PC-9 (cell line): Measurements from ENCODE around the gene METTL8. TPM values are rescaled to one million over a fixed set of nuclear protein-coding genes. Genes with fewer than 3 reads are reported as not detected.

Experiments
- BruUV-seq: library from RNA; stranded (reverse); fragments of 400-500 nt; replicated peaks from 2 replicates; lab custom pipeline; 2021; lab: Mats Ljungman, UMichigan
- CTCF ChIA-PET: fragments of 300-600 bp; sonication (Branson Sonifier 250); formaldehyde crosslinking; loops from one replicate; lab custom pipeline; 2022; ENCODE audit warnings: antibody characterized with exemption; lab: Charles Lee
- POLR2A ChIA-PET: fragments of 300-600 bp; sonication (Branson Sonifier 250); formaldehyde crosslinking; loops from one replicate; lab custom pipeline; 2022; ENCODE audit warnings: antibody characterized with exemption; ENCODE audit not compliant: unreplicated experiment; lab: Charles Lee
- DNase-seq, 2 experiments: peaks; one replicate each; pipeline versions ENCODE4 v3.0.0 to v3.0.0-alpha.2; 2015 to 2022; ENCODE audit warnings: mixed read lengths in 1 of 2
- H2AFZ ChIP-seq: fragments of 200-600 bp; sonication (generic); 2 replicates; pipeline ENCODE4 v1.8.1; 2017; ENCODE audit warnings: antibody characterized with exemption
- H3F3A ChIP-seq: fragments of 200-600 bp; sonication (generic); 2 replicates; pipeline ENCODE4 v1.8.1; 2017; ENCODE audit warnings: antibody characterized with exemption, mild to moderate bottlenecking, low read depth; ENCODE audit not compliant: insufficient read depth
- H3K27ac ChIP-seq: fragments of 200-600 bp; sonication (generic); 2 replicates; pipeline ENCODE4 v1.6.1; 2016; ENCODE audit warnings: mixed run types
- H3K27me3 ChIP-seq: fragments of 200-600 bp; sonication (generic); 2 replicates; pipeline ENCODE4 v1.6.1; 2016; ENCODE audit warnings: low read depth, mixed run types; ENCODE audit not compliant: insufficient read depth
- H3K36me3 ChIP-seq: fragments of 200-600 bp; sonication (generic); 2 replicates; pipeline ENCODE4 v1.6.1; 2016; ENCODE audit warnings: low read depth, mixed run types
- H3K4me1 ChIP-seq: fragments of 200-600 bp; sonication (generic); replicated peaks from 2 replicates; pipeline ENCODE4 v1.6.1; 2016; ENCODE audit warnings: mixed run types; ENCODE audit not compliant: insufficient read depth
- H3K4me2 ChIP-seq: fragments of 200-600 bp; sonication (generic); 2 replicates; pipeline ENCODE4 v1.6.1; 2017; ENCODE audit warnings: mixed run types
- H3K4me3 ChIP-seq: fragments of 200-600 bp; sonication (generic); 2 replicates; pipeline ENCODE4 v1.6.1; 2016; ENCODE audit warnings: mixed run types
- H3K79me2 ChIP-seq: fragments of 200-600 bp; sonication (generic); 2 replicates; pipeline ENCODE4 v1.6.1; 2017; ENCODE audit warnings: low read depth, mixed run types
- H3K9me2 ChIP-seq: fragments of 200-600 bp; sonication (generic); 2 replicates; pipeline ENCODE4 v1.8.1; 2017; ENCODE audit warnings: mild to moderate bottlenecking; ENCODE audit not compliant: insufficient read depth
- H3K9me3 ChIP-seq: fragments of 200-600 bp; sonication (generic); 2 replicates; pipeline ENCODE4 v1.8.1; 2016; ENCODE audit warnings: low read depth; ENCODE audit not compliant: insufficient read depth
- H4K20me1 ChIP-seq: fragments of 200-600 bp; sonication (generic); 2 replicates; pipeline ENCODE4 v1.8.1; 2017; ENCODE audit not compliant: insufficient read depth
- EZH2 ChIP-seq: fragments of 200-600 bp; sonication (generic); IDR thresholded peaks from 2 replicates; pipeline ENCODE4 v1.8.0; 2017; ENCODE audit warnings: antibody characterized with exemption, low read depth
- intact Hi-C: fragments of 100-400 bp; cut with micrococcal nuclease; formaldehyde crosslinking; loops from one replicate; pipeline ENCODE4 v1.10.0; 2022; ENCODE audit not compliant: unreplicated experiment
- total RNA-seq: library from RNA; stranded (reverse); gene quantifications from 2 replicates; pipeline ENCODE4 v1.2.3, GENCODE V29; 2021
- TF ChIP-seq, protein P1 (sequence below): fragments of 200-600 bp; sonication (generic); conservative IDR thresholded peaks from 2 replicates; pipeline ENCODE4 v1.6.1; 2017; ENCODE audit warnings: mixed run types, antibody characterized with exemption, mild to moderate bottlenecking, moderate library complexity

Gene METTL8
- total RNA-seq, 1 experiment from 2014 or later = 21.8 TPM

DNA sequence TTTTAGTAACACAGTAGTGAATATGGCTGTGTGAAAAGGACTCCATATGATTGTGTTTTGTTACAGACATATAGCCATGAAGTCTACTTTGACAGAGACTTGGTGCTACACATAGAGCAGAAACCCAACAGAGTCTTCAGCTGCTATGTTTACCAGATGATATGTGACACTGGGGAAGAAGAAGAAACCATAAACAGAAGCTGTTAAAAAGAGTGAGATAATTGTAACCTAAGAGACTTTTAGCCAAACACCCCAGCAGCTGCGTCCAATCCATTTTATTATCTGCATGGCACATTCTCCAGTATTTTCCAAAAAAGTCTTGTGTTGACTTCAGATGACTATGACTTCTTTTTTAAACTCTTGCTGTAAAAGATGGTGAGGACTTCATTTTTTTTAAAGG is 47.1 kb upstream of the METTL8 start:
- no peaks in the 10 kb centered on the region for H3K4me1 ChIP-seq
- no peaks in the 10 kb centered on the region for H4K20me1 ChIP-seq
- intact Hi-C loops = no loop called here
- no peaks in the 10 kb centered on the region for H3K79me2 ChIP-seq
- H3K9me3 ChIP-seq = no peaks in the 10 kb centered on the region
- ChIA-PET CTCF (no interaction called here), POLR2A (no interaction called here)
- TF ChIP-seq, protein P1, sequence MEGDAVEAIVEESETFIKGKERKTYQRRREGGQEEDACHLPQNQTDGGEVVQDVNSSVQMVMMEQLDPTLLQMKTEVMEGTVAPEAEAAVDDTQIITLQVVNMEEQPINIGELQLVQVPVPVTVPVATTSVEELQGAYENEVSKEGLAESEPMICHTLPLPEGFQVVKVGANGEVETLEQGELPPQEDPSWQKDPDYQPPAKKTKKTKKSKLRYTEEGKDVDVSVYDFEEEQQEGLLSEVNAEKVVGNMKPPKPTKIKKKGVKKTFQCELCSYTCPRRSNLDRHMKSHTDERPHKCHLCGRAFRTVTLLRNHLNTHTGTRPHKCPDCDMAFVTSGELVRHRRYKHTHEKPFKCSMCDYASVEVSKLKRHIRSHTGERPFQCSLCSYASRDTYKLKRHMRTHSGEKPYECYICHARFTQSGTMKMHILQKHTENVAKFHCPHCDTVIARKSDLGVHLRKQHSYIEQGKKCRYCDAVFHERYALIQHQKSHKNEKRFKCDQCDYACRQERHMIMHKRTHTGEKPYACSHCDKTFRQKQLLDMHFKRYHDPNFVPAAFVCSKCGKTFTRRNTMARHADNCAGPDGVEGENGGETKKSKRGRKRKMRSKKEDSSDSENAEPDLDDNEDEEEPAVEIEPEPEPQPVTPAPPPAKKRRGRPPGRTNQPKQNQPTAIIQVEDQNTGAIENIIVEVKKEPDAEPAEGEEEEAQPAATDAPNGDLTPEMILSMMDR = no peak
- no peak for TF ChIP-seq EZH2
- H2AFZ ChIP-seq = no peak overlapping the region
- H3K36me3 ChIP-seq = 0 out of 2 replicates have a peak, but pooled peaks cover 4% of the 10 kb centered on the region
- BruUV-seq = no TSS peak
- H3K27me3 ChIP-seq = no peaks in the 10 kb centered on the region
- no peaks in the 10 kb centered on the region for H3F3A ChIP-seq
- H3K4me2 ChIP-seq = no peak overlapping the region
- H3K27ac ChIP-seq = no peak overlapping the region
- DNase-seq = no peak
- no peaks in the 10 kb centered on the region for H3K9me2 ChIP-seq
- H3K4me3 ChIP-seq = no peak overlapping the region

GRCh38 chr2:171479154-171479814 is 45.5 kb upstream of the METTL8 start:
- CTCF ChIA-PET = no interaction called here
- TF ChIP-seq, protein P1 = no peak
- no peak for TF ChIP-seq EZH2
- POLR2A ChIA-PET = no interaction called here

GRCh38 chr2:171478345-171478744 is 44.6 kb upstream of the METTL8 start:
- H3K4me1 ChIP-seq = no peaks in the 10 kb centered on the region
- no peaks in the 10 kb centered on the region for H3K79me2 ChIP-seq
- POLR2A ChIA-PET = interaction anchor here (0.5 kb wide), 1 partner anchor 1298 kb away, joined by 3 read pairs; no protein-coding TSS in a partner anchor
- no peak overlapping the region for H3K4me3 ChIP-seq
- H3K27ac ChIP-seq = no peak overlapping the region
- intact Hi-C loops = no loop called here
- no peak overlapping the region for H2AFZ ChIP-seq
- no TSS peak for BruUV-seq
- 0 out of 2 replicates have a peak, but pooled peaks cover 4% of the 10 kb centered on the region for H3K36me3 ChIP-seq
- H3K9me2 ChIP-seq = no peaks in the 10 kb centered on the region
- H3F3A ChIP-seq = no peaks in the 10 kb centered on the region
- no peaks in the 10 kb centered on the region for H4K20me1 ChIP-seq
- no peak for DNase-seq
- H3K4me2 ChIP-seq = no peak overlapping the region
- H3K27me3 ChIP-seq = no peaks in the 10 kb centered on the region
- H3K9me3 ChIP-seq = no peaks in the 10 kb centered on the region
- CTCF ChIA-PET = interaction anchor here (0.6 kb wide), 1 partner anchor 877 kb away, joined by 12 read pairs; no protein-coding TSS in a partner anchor
- no peak for TF ChIP-seq EZH2
- TF ChIP-seq, protein P1 = no peak

More at GRCh38 chr2:171479154-171479814, 45.5 kb upstream of the METTL8 start:
- H3K4me2 ChIP-seq = no peak overlapping the region
- H4K20me1 ChIP-seq = no peaks in the 10 kb centered on the region
- no peaks in the 10 kb centered on the region for H3K4me1 ChIP-seq
- H3F3A ChIP-seq = no peaks in the 10 kb centered on the region
- no peaks in the 10 kb centered on the region for H3K9me2 ChIP-seq
- no TSS peak for BruUV-seq
- H3K9me3 ChIP-seq = no peaks in the 10 kb centered on the region
- no peak for DNase-seq
- H3K36me3 ChIP-seq = 0 out of 2 replicates have a peak, but pooled peaks cover 4% of the 10 kb centered on the region
- H2AFZ ChIP-seq = no peak overlapping the region
- intact Hi-C loops = no loop called here
- no peaks in the 10 kb centered on the region for H3K79me2 ChIP-seq
- H3K27me3 ChIP-seq = no peaks in the 10 kb centered on the region
- no peak overlapping the region for H3K4me3 ChIP-seq
- H3K27ac ChIP-seq = no peak overlapping the region
